Measurements from ENCODE around the gene IQSEC2. TPM values are rescaled to one million over a fixed set of nuclear protein-coding genes. Genes with fewer than 3 reads are reported as not detected.
A peak's percentile ranks its signal among the peaks of the same experiment; 100 is the strongest.

Gene IQSEC2
- total and polyA plus RNA-seq, 2 of the 4 experiments (the other 2 are of a cell fraction) = 2.5 to 11.4 TPM

DNA sequence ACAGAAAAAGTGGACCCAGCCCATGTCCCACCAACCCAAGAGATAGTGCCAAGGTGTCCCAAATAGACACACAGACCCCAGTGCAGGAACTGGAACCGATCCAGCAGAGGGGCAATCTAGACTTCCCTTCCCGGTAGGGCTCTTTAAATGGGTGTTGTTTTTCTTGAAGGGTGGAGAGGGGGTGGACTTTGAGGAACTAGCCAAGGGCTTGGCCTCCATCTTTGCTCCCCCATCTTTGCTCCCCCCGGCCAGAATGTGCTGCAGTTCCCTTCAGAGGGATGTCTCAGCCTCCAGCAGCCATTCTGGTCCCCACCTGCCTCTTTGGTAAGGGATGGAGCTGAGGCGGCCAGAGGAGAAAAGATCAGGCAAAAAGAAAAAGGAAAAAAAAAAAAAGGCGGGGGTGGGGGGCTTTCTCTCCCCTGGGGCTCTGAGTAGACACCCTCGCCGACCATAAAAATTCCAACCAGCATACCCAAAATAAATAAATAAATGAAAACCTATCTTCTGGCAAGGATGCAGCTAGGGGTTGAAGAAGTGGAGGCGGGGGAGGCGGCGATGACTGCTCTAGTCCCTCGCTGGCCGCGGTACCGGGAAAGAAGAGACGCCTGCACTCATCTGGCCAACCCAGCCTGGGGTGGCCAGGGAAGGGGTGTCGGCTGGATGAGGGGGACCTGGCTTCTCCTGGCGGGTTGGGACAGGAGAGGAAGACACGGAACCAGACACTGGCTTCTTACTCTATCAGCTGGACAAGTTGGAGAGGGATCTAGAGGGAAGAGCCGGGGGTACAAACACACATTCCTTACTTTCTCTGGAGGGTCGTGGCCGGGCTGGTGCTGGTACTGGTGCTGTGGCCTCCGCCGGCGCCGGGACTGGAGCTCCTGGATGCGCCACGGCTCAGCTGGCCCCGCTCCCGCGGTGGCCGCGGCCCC lies 38.5 kb upstream of the IQSEC2 start:
- Histone ChIP-seq H3K27ac (ENCODE audit: insufficient read depth, low read length) (no peak overlapping the region), H3K56ac (ENCODE audit: extremely low read depth, insufficient read depth, low read length) (no peak overlapping the region), H3K9me1 (ENCODE audit: insufficient read depth, low read length) (0 out of 2 replicates have a peak, but pooled peaks cover 3% of the 10 kb centered on the region), H3K9me3 (ENCODE audit: control insufficient read depth, insufficient read depth, low read length) (no peaks in the 10 kb centered on the region), H3K23ac (ENCODE audit: low read depth, low read length) (no peak overlapping the region), H3K27me3 (ENCODE audit: control insufficient read depth, insufficient read depth, low read length) (peaks cover 57% of the 10 kb centered on the region), H4K91ac (ENCODE audit: insufficient read depth, low read depth, low read length) (no peak overlapping the region), H2BK20ac (ENCODE audit: low read depth, low read length) (no peak overlapping the region), H2AFZ (replicated peaks; ENCODE audit: low read length, poor library complexity) (peak overlapping the region; percentile 89), H3K9ac (ENCODE audit: low read depth, low read length) (no peak overlapping the region), H3K18ac (ENCODE audit: low read depth, low read length) (no peak overlapping the region), H3K36me3 (ENCODE audit: control insufficient read depth, insufficient read depth, low read length) (no peaks in the 10 kb centered on the region), H4K8ac (ENCODE audit: low read depth in 2 of 2, low read length in 2 of 2) (no peak overlapping the region), H2AK9ac (replicated peaks; ENCODE audit: low read depth, low read length, poor library complexity) (peak overlapping the region; percentile 87), H3K14ac (replicated peaks; ENCODE audit: low read depth, low read length) (no peak overlapping the region), H2BK120ac (ENCODE audit: low read depth, low read length) (no peak overlapping the region), H3K4me2 (ENCODE audit: low read depth, low read length) (peak overlapping the region; percentile 83), H2BK5ac (ENCODE audit: low read depth, low read length, poor library complexity, severe bottlenecking) (no peak overlapping the region), H3K4me1 (ENCODE audit: control insufficient read depth, insufficient read depth, low read length) (no peaks in the 10 kb centered on the region), H2AK5ac (ENCODE audit: low read depth, low read length) (no peak overlapping the region), H3K4me3 (ENCODE audit: insufficient read depth, low read depth, low read length) (peak overlapping the region; percentile 61), H4K20me1 (ENCODE audit: insufficient read depth, low read length) (no peaks in the 10 kb centered on the region), H3K4ac (ENCODE audit: low read depth, low read length) (no peak overlapping the region), H3K79me1 (ENCODE audit: low read depth in 1 of 2, low read length in 2 of 2) (no peaks in the 10 kb centered on the region), H4K5ac (ENCODE audit: low read depth, low read length) (no peak overlapping the region), H2BK15ac (ENCODE audit: low read depth, low read length) (no peak overlapping the region)
- peak; percentile 18; the same call in 1 of the 2 replicates for ATAC-seq (ENCODE audit: low read depth)
- WGBS, 2 experiments (ENCODE audit: extremely low coverage in 2 of 2, insufficient read length in 1 of 2) = 12% methylated on average over 5 of the region's 32 CpGs; no CpG with 5 or more reads in 1 of the 2 experiments
- in situ Hi-C loops (cut with MboI; ENCODE audit: low sequenced_read_pairs) = no loop called here
- intact Hi-C loops (cut with micrococcal nuclease) = loop anchor here (5.0 to 10.0 kb wide), 2 partner anchors 75 to 1407 kb away; no protein-coding TSS in a partner anchor
- POLR2A ChIA-PET (ENCODE audit: unreplicated experiment) = no interaction called here
- BruUV-seq (replicated peaks) = no TSS peak
- no peak for DNase-seq
- CTCF ChIA-PET = interaction anchor here (1.1 kb wide), 1 partner anchor 117 kb away, joined by 4 read pairs; no protein-coding TSS in a partner anchor
- dilution Hi-C loops (cut with HindIII; ENCODE audit: low sequenced_read_pairs, unreplicated experiment) = no loop called here
- TF ChIP-seq, protein P1, sequence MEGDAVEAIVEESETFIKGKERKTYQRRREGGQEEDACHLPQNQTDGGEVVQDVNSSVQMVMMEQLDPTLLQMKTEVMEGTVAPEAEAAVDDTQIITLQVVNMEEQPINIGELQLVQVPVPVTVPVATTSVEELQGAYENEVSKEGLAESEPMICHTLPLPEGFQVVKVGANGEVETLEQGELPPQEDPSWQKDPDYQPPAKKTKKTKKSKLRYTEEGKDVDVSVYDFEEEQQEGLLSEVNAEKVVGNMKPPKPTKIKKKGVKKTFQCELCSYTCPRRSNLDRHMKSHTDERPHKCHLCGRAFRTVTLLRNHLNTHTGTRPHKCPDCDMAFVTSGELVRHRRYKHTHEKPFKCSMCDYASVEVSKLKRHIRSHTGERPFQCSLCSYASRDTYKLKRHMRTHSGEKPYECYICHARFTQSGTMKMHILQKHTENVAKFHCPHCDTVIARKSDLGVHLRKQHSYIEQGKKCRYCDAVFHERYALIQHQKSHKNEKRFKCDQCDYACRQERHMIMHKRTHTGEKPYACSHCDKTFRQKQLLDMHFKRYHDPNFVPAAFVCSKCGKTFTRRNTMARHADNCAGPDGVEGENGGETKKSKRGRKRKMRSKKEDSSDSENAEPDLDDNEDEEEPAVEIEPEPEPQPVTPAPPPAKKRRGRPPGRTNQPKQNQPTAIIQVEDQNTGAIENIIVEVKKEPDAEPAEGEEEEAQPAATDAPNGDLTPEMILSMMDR (conservative IDR thresholded peaks at IDR 0.05; ENCODE audit: low read depth, low read length) = no peak
- TF ChIP-seq, protein P2, sequence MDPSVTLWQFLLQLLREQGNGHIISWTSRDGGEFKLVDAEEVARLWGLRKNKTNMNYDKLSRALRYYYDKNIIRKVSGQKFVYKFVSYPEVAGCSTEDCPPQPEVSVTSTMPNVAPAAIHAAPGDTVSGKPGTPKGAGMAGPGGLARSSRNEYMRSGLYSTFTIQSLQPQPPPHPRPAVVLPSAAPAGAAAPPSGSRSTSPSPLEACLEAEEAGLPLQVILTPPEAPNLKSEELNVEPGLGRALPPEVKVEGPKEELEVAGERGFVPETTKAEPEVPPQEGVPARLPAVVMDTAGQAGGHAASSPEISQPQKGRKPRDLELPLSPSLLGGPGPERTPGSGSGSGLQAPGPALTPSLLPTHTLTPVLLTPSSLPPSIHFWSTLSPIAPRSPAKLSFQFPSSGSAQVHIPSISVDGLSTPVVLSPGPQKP (IDR thresholded peaks at IDR 0.05; ENCODE audit: borderline replicate concordance, low read depth, low read length) = no peak
- TF ChIP-seq NFE2L2 (IDR thresholded peaks at IDR 0.05; ENCODE audit: low read depth, low read length) = no peak
- TF ChIP-seq RAD21 (IDR thresholded peaks at IDR 0.05; ENCODE audit: low read length) = no peak
- TF ChIP-seq BHLHE40 (IDR thresholded peaks at IDR 0.05; ENCODE audit: low read depth, low read length) = no peak
- TF ChIP-seq CHD1 (IDR thresholded peaks at IDR 0.05; ENCODE audit: low read depth, low read length) = no peak
- TF ChIP-seq MAFK (IDR thresholded peaks at IDR 0.05; ENCODE audit: low read depth, low read length) = no peak
- TF ChIP-seq RFX5 (IDR thresholded peaks at IDR 0.05; ENCODE audit: low read depth, low read length) = no peak
- TF ChIP-seq MAZ (IDR thresholded peaks at IDR 0.05; ENCODE audit: borderline replicate concordance, low read depth, low read length) = no peak
- TF ChIP-seq, protein P3, sequence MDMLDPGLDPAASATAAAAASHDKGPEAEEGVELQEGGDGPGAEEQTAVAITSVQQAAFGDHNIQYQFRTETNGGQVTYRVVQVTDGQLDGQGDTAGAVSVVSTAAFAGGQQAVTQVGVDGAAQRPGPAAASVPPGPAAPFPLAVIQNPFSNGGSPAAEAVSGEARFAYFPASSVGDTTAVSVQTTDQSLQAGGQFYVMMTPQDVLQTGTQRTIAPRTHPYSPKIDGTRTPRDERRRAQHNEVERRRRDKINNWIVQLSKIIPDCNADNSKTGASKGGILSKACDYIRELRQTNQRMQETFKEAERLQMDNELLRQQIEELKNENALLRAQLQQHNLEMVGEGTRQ (IDR thresholded peaks at IDR 0.05; ENCODE audit: low read depth, low read length) = no peak
- TF ChIP-seq POLR2A (IDR thresholded peaks at IDR 0.05; ENCODE audit: low read depth, low read length) = no peak
- no peak for TF ChIP-seq CEBPB (IDR thresholded peaks at IDR 0.05; ENCODE audit: low read depth, low read length)
- TF ChIP-seq MXI1 (IDR thresholded peaks at IDR 0.05; ENCODE audit: borderline replicate concordance, low read depth, low read length) = no peak
- TF ChIP-seq FOS (IDR thresholded peaks at IDR 0.05; ENCODE audit: low read depth, low read length) = no peak
